Keratinocyte (primary cell): Measurements from ENCODE around the gene DNAH17. TPM values are rescaled to one million over a fixed set of nuclear protein-coding genes. Genes with fewer than 3 reads are reported as not detected.

Experiments used
- DNase-seq: peaks from one replicate; pipeline ENCODE4 v3.0.0-alpha.2; 2011; ENCODE audit warnings: low read depth, missing footprints, low spot score
- FAIRE-seq: peaks from 2 replicates; lab custom pipeline; 2011; peaks lifted over from hg19 to GRCh38; lab: Jason Lieb, UNC
- H2AFZ ChIP-seq: 2 replicates; pipeline ENCODE4 v1.6.0; 2012; ENCODE audit warnings: low read length, control low read depth, inconsistent platforms; ENCODE audit not compliant: control insufficient read depth
- H3K27ac ChIP-seq: 2 replicates; pipeline ENCODE4 v1.5.1; 2011; ENCODE audit warnings: low read length; ENCODE audit not compliant: control insufficient read depth, insufficient read depth
- H3K27me3 ChIP-seq: 3 replicates; pipeline ENCODE4 v1.6.0; 2011; ENCODE audit warnings: low read length; ENCODE audit not compliant: control insufficient read depth, insufficient read depth; ENCODE audit errors: extremely low read depth
- H3K36me3 ChIP-seq, 2 experiments: 2 replicates in 1 of 2; 3 replicates in 1 of 2; pipeline ENCODE4 v1.5.1; 2011; ENCODE audit warnings: low read length in 2 of 2, mild to moderate bottlenecking in 1 of 2; ENCODE audit not compliant: control insufficient read depth in 2 of 2, insufficient read depth in 2 of 2; ENCODE audit errors: extremely low read depth in 1 of 2
- H3K4me1 ChIP-seq: 3 replicates; pipeline ENCODE4 v1.5.1; 2011; ENCODE audit warnings: low read length; ENCODE audit not compliant: control insufficient read depth, insufficient read depth; ENCODE audit errors: extremely low read depth
- H3K4me2 ChIP-seq: 3 replicates; pipeline ENCODE4 v1.6.0; 2011; ENCODE audit warnings: low read depth, low read length; ENCODE audit not compliant: control insufficient read depth, insufficient read depth; ENCODE audit errors: extremely low read depth
- H3K4me3 ChIP-seq, 3 experiments: fragments of 200-600 bp in 1 of 3; sonication (generic) in 1 of 3; 2 replicates in 2 of 3; 3 replicates in 1 of 3; pipeline ENCODE4 v1.5.1; 2011 to 2016; ENCODE audit warnings: low read length in 3 of 3, mild to moderate bottlenecking in 3 of 3, control low read depth in 2 of 3, inconsistent platforms in 1 of 3, low read depth in 1 of 3, mixed read lengths in 1 of 3, mixed run types in 1 of 3, moderate library complexity in 1 of 3; ENCODE audit not compliant: control insufficient read depth in 2 of 3, insufficient read depth in 2 of 3; ENCODE audit errors: extremely low read depth in 1 of 3
- H3K79me2 ChIP-seq: 2 replicates; pipeline ENCODE4 v1.6.0; 2012; ENCODE audit warnings: low read length; ENCODE audit not compliant: control insufficient read depth, insufficient read depth
- H3K9ac ChIP-seq: 3 replicates; pipeline ENCODE4 v1.6.0; 2011; ENCODE audit warnings: low read length; ENCODE audit not compliant: control insufficient read depth, insufficient read depth; ENCODE audit errors: extremely low read depth
- H3K9me1 ChIP-seq: 3 replicates; pipeline ENCODE4 v1.6.0; 2011; ENCODE audit warnings: low read length; ENCODE audit not compliant: control insufficient read depth, insufficient read depth; ENCODE audit errors: extremely low read depth
- H3K9me3 ChIP-seq: 2 replicates; pipeline ENCODE4 v1.5.1; 2012; ENCODE audit warnings: low read depth, low read length; ENCODE audit not compliant: control insufficient read depth
- H4K20me1 ChIP-seq: 3 replicates; pipeline ENCODE4 v1.6.0; 2011; ENCODE audit warnings: low read length; ENCODE audit not compliant: control insufficient read depth, insufficient read depth; ENCODE audit errors: extremely low read depth
- CTCF ChIP-seq, 3 experiments: IDR thresholded peaks in 1 of 3; conservative IDR thresholded peaks in 1 of 3; optimal IDR thresholded peaks in 1 of 3; 2 replicates in 2 of 3; 3 replicates in 1 of 3; pipeline versions ENCODE3 to v1.5.1; 2011; ENCODE audit warnings: low read length in 3 of 3, mild to moderate bottlenecking in 3 of 3, moderate library complexity in 2 of 3, control low read depth in 1 of 3, inconsistent platforms in 1 of 3; ENCODE audit not compliant: insufficient read depth in 2 of 3; ENCODE audit errors: extremely low read depth in 1 of 3
- EZH2 ChIP-seq: IDR thresholded peaks from one replicate; pipeline ENCODE4 v1.6.1; 2012; ENCODE audit warnings: inconsistent platforms, mild to moderate bottlenecking, low read length, moderate library complexity
- dilution Hi-C: fragments of 300-500 bp; cut with MboI; formaldehyde crosslinking; loops from one replicate; pipeline ENCODE4 v1.7.0; 2020; ENCODE audit warnings: low sequenced_read_pairs; ENCODE audit not compliant: extremely low pct_ligation_motif_present
- polyA plus RNA-seq, 5 experiments: library from polyadenylated mRNA; depleted of rRNA in 3 of 5; stranded (reverse) in 3 of 5; stranded (forward) in 1 of 5; unstranded in 1 of 5; fragments of >200 nt; gene quantifications; 1 replicate in 1 of 5; 2 replicates in 3 of 5; 3 replicates in 1 of 5; pipeline versions ENCODE4 v1.2.1 to v1.2.3, GENCODE V29; 2011 to 2012; ENCODE audit warnings: missing spikeins in 2 of 5, low read depth in 1 of 5, low replicate concordance in 1 of 5

DNAH17 gene
- polyA plus RNA-seq, 1 donor (not counting 4 experiments of a cell fraction or from before 2014, with no cell fraction given) = 0.16 TPM

GRCh38 chr17:78429618-78429995, 147.6 kb downstream of the DNAH17 start:
- no peak overlapping the region for H3K27ac ChIP-seq
- no peak for FAIRE-seq
- no peaks in the 10 kb centered on the region for H4K20me1 ChIP-seq
- H3K79me2 ChIP-seq = no peaks in the 10 kb centered on the region
- no peaks in the 10 kb centered on the region for H3K9me1 ChIP-seq
- H3K36me3 ChIP-seq = peaks cover 8 to 13% of the 10 kb centered on the region in 2 experiments
- H3K4me2 ChIP-seq = no peak overlapping the region
- no peak overlapping the region for H2AFZ ChIP-seq
- no peaks in the 10 kb centered on the region for H3K27me3 ChIP-seq
- H3K9me3 ChIP-seq = no peaks in the 10 kb centered on the region
- H3K9ac ChIP-seq = no peak overlapping the region
- TF ChIP-seq CTCF (optimal IDR thresholded peaks at IDR 0.05 in 1 of 3, IDR thresholded peaks at IDR 0.05 in 1 of 3, conservative IDR thresholded peaks at IDR 0.05 in 1 of 3; ENCODE audit: extremely low read depth in 1 of 3, insufficient read depth in 2 of 3, low read length in 3 of 3) = no peak
- TF ChIP-seq EZH2 = no peak
- dilution Hi-C loops = no loop called here
- no peak overlapping the region for H3K4me3 ChIP-seq
- DNase-seq = no peak
- no peaks in the 10 kb centered on the region for H3K4me1 ChIP-seq

- no peak overlapping the region for H2AFZ ChIP-seq
- dilution Hi-C loops = no loop called here
- peaks cover 13 to 16% of the 10 kb centered on the region in 2 experiments for H3K36me3 ChIP-seq
- FAIRE-seq (no peak), DNase-seq (no peak)
- TF ChIP-seq CTCF (optimal IDR thresholded peaks at IDR 0.05 in 1 of 3, IDR thresholded peaks at IDR 0.05 in 1 of 3, conservative IDR thresholded peaks at IDR 0.05 in 1 of 3; ENCODE audit: extremely low read depth in 1 of 3, insufficient read depth in 2 of 3, low read length in 3 of 3) = no peak
- no peak for TF ChIP-seq EZH2
- H3K27me3 ChIP-seq = no peaks in the 10 kb centered on the region
- H3K9ac ChIP-seq = no peak overlapping the region
- H3K4me3 ChIP-seq = no peak overlapping the region
- H3K27ac ChIP-seq = no peak overlapping the region
- H3K4me2 ChIP-seq = no peak overlapping the region
- H4K20me1 ChIP-seq = no peaks in the 10 kb centered on the region
- H3K9me1 ChIP-seq = no peaks in the 10 kb centered on the region
- H3K4me1 ChIP-seq = no peaks in the 10 kb centered on the region
- no peaks in the 10 kb centered on the region for H3K79me2 ChIP-seq
- H3K9me3 ChIP-seq = no peaks in the 10 kb centered on the region
Observed at GRCh38 chr17:78428836-78429617, 148.2 kb downstream of the DNAH17 start.
